Camera-type eye (tissue), 1 donor: ENCODE data around the gene CXorf49. TPM values are rescaled to one million over a fixed set of nuclear protein-coding genes. Genes with fewer than 3 reads are reported as not detected.

ENCODE experiments used
- total RNA-seq: library from RNA; depleted of rRNA; stranded (reverse); fragments of >200 nt; gene quantifications from one replicate; pipeline ENCODE4 v1.2.3, GENCODE V29; 2014

CXorf49 gene
- not detected for total RNA-seq

DNA sequence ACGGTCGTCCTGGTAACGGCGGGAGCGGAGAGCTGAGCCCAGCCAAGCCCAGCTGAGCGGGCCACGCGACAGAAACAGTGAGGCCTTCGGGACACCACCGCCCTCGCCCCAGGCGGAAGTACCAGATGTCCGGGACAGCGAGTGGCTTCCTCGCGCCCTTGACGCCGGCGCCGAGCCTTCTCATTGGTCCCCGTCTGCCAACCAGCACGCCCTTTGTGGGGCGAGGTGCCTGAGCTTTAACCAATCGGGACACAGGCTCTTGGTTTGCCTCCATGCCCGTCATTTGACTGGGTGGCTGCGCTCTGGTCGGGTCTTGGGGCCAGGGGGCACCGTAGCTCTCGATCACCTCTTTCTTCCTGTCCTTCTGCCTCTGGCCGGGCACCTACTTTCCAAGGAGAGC is at the start of gene CXorf49:
Gene CXorf49 (minus strand): TSS at position 101 of the 400 bp plus-strand sequence. CDS start 134 bp downstream, outside the sequence.

GRCh38 chrX:71763049-71763448 is 45.0 kb upstream of the CXorf49 start, which contains the start of gene CXorf49B:
Gene CXorf49B, plus strand, starts transcription at chrX:71763349. Its CDS starts 75 bp downstream, at chrX:71763424.

DNA sequence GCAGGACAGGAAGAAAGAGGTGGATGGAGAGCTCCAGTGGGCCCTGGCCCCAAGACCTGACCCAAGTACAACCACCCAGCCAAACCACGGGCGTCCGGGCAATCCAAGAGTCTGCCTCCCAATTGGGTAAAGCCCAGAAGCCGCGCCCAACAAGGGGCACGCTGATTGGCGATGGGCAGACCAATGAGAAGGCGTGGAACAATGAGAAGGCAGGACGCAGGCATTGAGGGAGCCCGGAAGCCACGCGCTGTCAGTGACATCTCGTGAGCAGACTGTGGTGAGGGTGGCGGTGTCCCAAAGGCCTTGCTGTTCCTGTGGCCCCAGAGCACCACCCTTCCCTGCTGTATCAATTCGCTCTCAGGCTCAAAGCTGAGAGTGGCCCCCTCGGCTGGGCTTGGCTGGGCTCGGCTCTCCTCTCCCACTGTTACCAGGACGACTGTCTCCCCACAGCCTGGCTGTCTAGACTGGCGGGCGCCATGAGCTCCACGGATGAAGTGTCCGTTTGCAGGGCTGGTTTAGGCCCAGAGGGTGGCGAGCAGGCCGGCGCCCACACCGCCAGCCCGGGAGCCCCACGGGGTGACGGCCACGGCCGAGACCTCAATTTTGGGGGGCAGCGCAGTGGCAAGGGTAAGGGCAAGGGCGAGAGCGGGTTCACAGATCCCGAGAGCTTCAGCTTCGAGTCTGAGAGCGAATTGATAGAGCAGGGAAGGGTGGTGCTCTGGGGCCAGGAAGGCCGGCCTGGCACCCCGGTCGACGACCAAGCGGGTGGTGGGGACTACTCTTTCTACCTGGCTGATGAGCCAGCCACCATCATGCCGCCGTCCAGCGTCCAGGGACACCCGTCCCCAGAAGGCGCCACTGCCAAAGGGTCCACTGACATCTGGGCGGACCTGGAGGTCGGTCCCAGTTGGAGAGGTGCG is 50.5 kb downstream of the CXorf49 start, which contains the start of gene LOC101059915:
Gene LOC101059915 (plus strand): TSS at position 219 of the 920 bp plus-strand sequence.

Other genes starting within 250 kb of the CXorf49 start
- 221 TPM for gene OGT, start 185.2 kb downstream of the CXorf49 start, total RNA-seq
- 5.6 TPM for gene GCNA, start 139.8 kb downstream of the CXorf49 start, total RNA-seq
- not detected for gene CXCR3, start 99.8 kb downstream of the CXorf49 start, total RNA-seq
- not detected for gene CXorf49B, start 45.1 kb upstream of the CXorf49 start, total RNA-seq
- 15.6 TPM for gene NHSL2, start 192.6 kb upstream of the CXorf49 start, total RNA-seq